H9 (cell line): Measurements from ENCODE around the gene ANAPC4. TPM values are rescaled to one million over a fixed set of nuclear protein-coding genes. Genes with fewer than 3 reads are reported as not detected.

ENCODE experiments used
- DNase-seq: peaks from one replicate; pipeline ENCODE4 v3.0.0-alpha.2; 2017
- H2AFZ ChIP-seq: one replicate; pipeline ENCODE4 v1.6.1; 2013; ENCODE audit warnings: mild to moderate bottlenecking, low read length, control low read depth, moderate library complexity
- H2AK5ac ChIP-seq: 2 replicates; pipeline ENCODE4 v1.6.1; 2013; ENCODE audit warnings: low read length, control low read depth, mixed read lengths; ENCODE audit not compliant: insufficient read length
- H2BK120ac ChIP-seq: one replicate; pipeline ENCODE4 v1.6.1; 2013; ENCODE audit warnings: low read depth, mild to moderate bottlenecking, low read length, control low read depth, inconsistent platforms; ENCODE audit not compliant: poor library complexity, severe bottlenecking
- H2BK12ac ChIP-seq: 2 replicates; pipeline ENCODE4 v1.6.1; 2013; ENCODE audit warnings: low read length, control low read depth, mixed read lengths, low read depth; ENCODE audit not compliant: insufficient read length
- H2BK15ac ChIP-seq: 2 replicates; pipeline ENCODE4 v1.6.1; 2013; ENCODE audit warnings: low read depth, low read length, control low read depth
- H2BK20ac ChIP-seq: one replicate; pipeline ENCODE4 v1.6.1; 2013; ENCODE audit warnings: low read depth, mild to moderate bottlenecking, low read length, control low read depth, inconsistent platforms; ENCODE audit not compliant: poor library complexity, severe bottlenecking
- H2BK5ac ChIP-seq: 2 replicates; pipeline ENCODE4 v1.6.1; 2013; ENCODE audit warnings: low read length, control low read depth, mixed read lengths; ENCODE audit not compliant: insufficient read length
- H3K14ac ChIP-seq: 2 replicates; pipeline ENCODE4 v1.6.1; 2013; ENCODE audit warnings: low read length, control low read depth; ENCODE audit not compliant: insufficient read depth
- H3K18ac ChIP-seq: 2 replicates; pipeline ENCODE4 v1.6.1; 2013; ENCODE audit warnings: low read depth, mild to moderate bottlenecking, mixed read lengths, low read length, control low read depth; ENCODE audit not compliant: insufficient read length
- H3K23ac ChIP-seq: 2 replicates; pipeline ENCODE4 v1.6.1; 2013; ENCODE audit warnings: low read length, control low read depth, mixed read lengths, low read depth; ENCODE audit not compliant: insufficient read length
- H3K23me2 ChIP-seq: 2 replicates; pipeline ENCODE4 v1.6.1; 2013; ENCODE audit warnings: low read depth, mild to moderate bottlenecking, mixed read lengths, low read length, control low read depth; ENCODE audit not compliant: insufficient read length, poor library complexity, severe bottlenecking
- H3K27ac ChIP-seq: 2 replicates; pipeline ENCODE4 v1.5.1; 2013; ENCODE audit warnings: low read length, control low read depth, mixed read lengths, low read depth; ENCODE audit not compliant: insufficient read length
- H3K27me3 ChIP-seq: 2 replicates; pipeline ENCODE4 v1.6.1; 2013; ENCODE audit warnings: low read length, control low read depth, inconsistent platforms; ENCODE audit not compliant: insufficient read depth
- H3K4ac ChIP-seq: 2 replicates; pipeline ENCODE4 v1.6.1; 2013; ENCODE audit warnings: low read depth, mild to moderate bottlenecking, control low read depth, inconsistent platforms, low read length, moderate library complexity
- H3K4me1 ChIP-seq: 2 replicates; pipeline ENCODE4 v1.6.1; 2013; ENCODE audit warnings: low read length, control low read depth, inconsistent platforms; ENCODE audit not compliant: insufficient read depth
- H3K4me2 ChIP-seq: 2 replicates; pipeline ENCODE4 v1.6.1; 2013; ENCODE audit warnings: low read length, control low read depth, mixed read lengths; ENCODE audit not compliant: insufficient read length, insufficient read depth
- H3K56ac ChIP-seq: 2 replicates; pipeline ENCODE4 v1.6.1; 2013; ENCODE audit warnings: low read depth, mild to moderate bottlenecking, mixed read lengths, low read length, control low read depth; ENCODE audit not compliant: insufficient read length
- H3K79me1 ChIP-seq: 2 replicates; pipeline ENCODE4 v1.6.1; 2013; ENCODE audit warnings: low read depth, mild to moderate bottlenecking, moderate library complexity, low read length, control low read depth, inconsistent platforms; ENCODE audit not compliant: insufficient read depth, poor library complexity, severe bottlenecking
- H3K79me2 ChIP-seq: 2 replicates; pipeline ENCODE4 v1.6.1; 2013; ENCODE audit warnings: low read length, control low read depth, inconsistent platforms; ENCODE audit not compliant: insufficient read depth
- H3K9ac ChIP-seq: 2 replicates; pipeline ENCODE4 v1.6.1; 2013; ENCODE audit warnings: low read length, control low read depth, mixed read lengths; ENCODE audit not compliant: insufficient read length; ENCODE audit errors: extremely low read depth
- H3K9me3 ChIP-seq: one replicate; pipeline ENCODE4 v1.6.1; 2013; ENCODE audit warnings: low read depth, low read length, inconsistent platforms; ENCODE audit not compliant: control insufficient read depth
- H3T11ph ChIP-seq: one replicate; pipeline ENCODE4 v1.6.1; 2013; ENCODE audit warnings: mild to moderate bottlenecking, low read length, control low read depth, inconsistent platforms
- H4K20me1 ChIP-seq: one replicate; pipeline ENCODE4 v1.6.1; 2013; ENCODE audit not compliant: control insufficient read depth, insufficient read length, insufficient read depth
- H4K5ac ChIP-seq: 2 replicates; pipeline ENCODE4 v1.6.1; 2013; ENCODE audit warnings: low read depth, mild to moderate bottlenecking, mixed read lengths, low read length, control low read depth; ENCODE audit not compliant: insufficient read length
- H4K8ac ChIP-seq: replicated peaks from 2 replicates; pipeline ENCODE4 v1.6.1; 2013; ENCODE audit warnings: low read length, control low read depth, mixed read lengths, low read depth; ENCODE audit not compliant: insufficient read length
- H4K91ac ChIP-seq: 2 replicates; pipeline ENCODE4 v1.6.1; 2013; ENCODE audit warnings: low read depth, mild to moderate bottlenecking, moderate library complexity, mixed read lengths, low read length, control low read depth; ENCODE audit not compliant: insufficient read length
- H3K27ac Mint-ChIP-seq, 3 experiments: 2 replicates in 2 of 3; 3 replicates in 1 of 3; pipeline ENCODE4 v1.8.0; 2020 to 2021; ENCODE audit warnings: mixed read lengths in 3 of 3, mild to moderate bottlenecking in 1 of 3, moderate library complexity in 1 of 3
- H3K27me3 Mint-ChIP-seq: 2 replicates; pipeline ENCODE4 v1.8.0; 2021; ENCODE audit warnings: low read depth, mild to moderate bottlenecking, moderate library complexity, mixed read lengths
- H3K36me3 Mint-ChIP-seq, 3 experiments: 2 replicates in 2 of 3; 3 replicates in 1 of 3; pipeline ENCODE4 v1.8.0; 2020 to 2021; ENCODE audit warnings: low read depth in 3 of 3, mixed read lengths in 3 of 3; ENCODE audit not compliant: insufficient read depth in 1 of 3
- H3K4me1 Mint-ChIP-seq, 2 experiments: 2 replicates each; pipeline ENCODE4 v1.8.0; 2020; ENCODE audit warnings: mixed read lengths in 2 of 2
- H3K4me3 Mint-ChIP-seq, 2 experiments: 2 replicates in 1 of 2; 3 replicates in 1 of 2; pipeline ENCODE4 v1.8.0; 2020 to 2021; ENCODE audit warnings: mild to moderate bottlenecking in 2 of 2, mixed read lengths in 2 of 2, moderate library complexity in 1 of 2
- H3K9me3 Mint-ChIP-seq, 2 experiments: 2 replicates in 1 of 2; 3 replicates in 1 of 2; pipeline ENCODE4 v1.8.0; 2020; ENCODE audit warnings: mild to moderate bottlenecking in 2 of 2, mixed read lengths in 2 of 2, moderate library complexity in 1 of 2
- total RNA-seq: library from RNA; stranded (reverse); gene quantifications from 2 replicates; pipeline ENCODE4 v1.2.1, GENCODE V29; 2021
- TF ChIP-seq, protein P1 (sequence below): fragments of 200-600 bp; sonication (generic); conservative IDR thresholded peaks from 3 replicates; pipeline ENCODE4 v1.8.0; 2021; ENCODE audit warnings: antibody characterized with exemption, mild to moderate bottlenecking

The ANAPC4 gene
- total RNA-seq, 1 experiment from 2014 or later = 42.5 TPM

DNA sequence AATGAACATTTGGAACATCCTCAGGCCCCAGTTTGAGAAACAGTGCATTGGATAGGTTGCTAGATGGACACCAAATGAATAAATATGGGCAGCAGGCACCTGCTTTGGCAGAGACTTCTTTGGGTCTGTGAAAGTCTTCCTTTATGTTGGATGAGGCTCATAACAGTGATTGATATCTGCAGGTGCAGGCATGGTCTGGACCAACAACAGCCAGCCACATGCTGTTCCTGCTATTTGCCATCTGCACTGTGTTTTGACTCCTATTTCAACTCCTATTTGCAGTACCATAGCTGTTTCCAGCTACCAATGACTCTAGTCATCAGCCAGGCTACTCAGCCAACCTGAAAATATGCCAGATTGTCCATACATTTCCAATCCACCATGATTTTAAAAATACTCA is 60.9 kb downstream of the ANAPC4 start:
- Histone ChIP-seq H2AFZ (no peak overlapping the region), H3K23me2 (no peaks in the 10 kb centered on the region), H4K20me1 (no peaks in the 10 kb centered on the region), H4K5ac (no peak overlapping the region), H2BK20ac (no peak overlapping the region), H3K9me3 (no peaks in the 10 kb centered on the region), H4K8ac (no peak overlapping the region), H3K14ac (no peak overlapping the region), H3T11ph (no peak overlapping the region), H3K79me2 (no peaks in the 10 kb centered on the region), H3K4ac (no peak overlapping the region), H2BK12ac (no peak overlapping the region), H3K18ac (no peak overlapping the region), H3K4me2 (no peak overlapping the region), H2BK15ac (no peak overlapping the region), H3K4me1 (no peaks in the 10 kb centered on the region), H2BK120ac (no peak overlapping the region), H2AK5ac (no peak overlapping the region), H3K27me3 (no peaks in the 10 kb centered on the region), H3K56ac (no peak overlapping the region), H4K91ac (no peak overlapping the region), H2BK5ac (no peak overlapping the region), H3K79me1 (no peaks in the 10 kb centered on the region), H3K27ac (no peak overlapping the region), H3K9ac (no peak overlapping the region), H3K23ac (no peak overlapping the region)
- Mint-ChIP-seq H3K4me1 (peaks cover 6 to 14% of the 10 kb centered on the region in 2 experiments), H3K9me3 (no peaks in the 10 kb centered on the region; a peak in 1 of 5 replicates), H3K4me3 (no peak overlapping the region), H3K27ac (no peak overlapping the region), H3K27me3 (no peaks in the 10 kb centered on the region), H3K36me3 (no peaks in the 10 kb centered on the region; a peak in 1 of 7 replicates)
- TF ChIP-seq, protein P1, sequence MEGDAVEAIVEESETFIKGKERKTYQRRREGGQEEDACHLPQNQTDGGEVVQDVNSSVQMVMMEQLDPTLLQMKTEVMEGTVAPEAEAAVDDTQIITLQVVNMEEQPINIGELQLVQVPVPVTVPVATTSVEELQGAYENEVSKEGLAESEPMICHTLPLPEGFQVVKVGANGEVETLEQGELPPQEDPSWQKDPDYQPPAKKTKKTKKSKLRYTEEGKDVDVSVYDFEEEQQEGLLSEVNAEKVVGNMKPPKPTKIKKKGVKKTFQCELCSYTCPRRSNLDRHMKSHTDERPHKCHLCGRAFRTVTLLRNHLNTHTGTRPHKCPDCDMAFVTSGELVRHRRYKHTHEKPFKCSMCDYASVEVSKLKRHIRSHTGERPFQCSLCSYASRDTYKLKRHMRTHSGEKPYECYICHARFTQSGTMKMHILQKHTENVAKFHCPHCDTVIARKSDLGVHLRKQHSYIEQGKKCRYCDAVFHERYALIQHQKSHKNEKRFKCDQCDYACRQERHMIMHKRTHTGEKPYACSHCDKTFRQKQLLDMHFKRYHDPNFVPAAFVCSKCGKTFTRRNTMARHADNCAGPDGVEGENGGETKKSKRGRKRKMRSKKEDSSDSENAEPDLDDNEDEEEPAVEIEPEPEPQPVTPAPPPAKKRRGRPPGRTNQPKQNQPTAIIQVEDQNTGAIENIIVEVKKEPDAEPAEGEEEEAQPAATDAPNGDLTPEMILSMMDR = no peak
- DNase-seq = no peak
